KOPT-K1 (cell line): ENCODE measurements around the gene HIP1.
"Not testable (repeated sequence)": the region's sequence is repeated elsewhere in the genome, so short reads cannot be mapped to it uniquely, and the experiment has no call there.

Experiments
- H3K27ac ChIP-seq: fragments of 200-600 bp; sonication (generic); 2 replicates; pipeline ENCODE4 v1.5.1; 2016; ENCODE audit warnings: antibody characterized with exemption, mild to moderate bottlenecking, low read depth, low read length; ENCODE audit not compliant: poor library complexity, severe bottlenecking
- H3K36me3 ChIP-seq: fragments of 200-600 bp; sonication (generic); 2 replicates; pipeline ENCODE4 v1.5.1; 2017; ENCODE audit warnings: antibody characterized with exemption, mild to moderate bottlenecking, low read length, moderate library complexity; ENCODE audit not compliant: insufficient read depth
- H3K9me3 ChIP-seq: fragments of 200-600 bp; sonication (generic); 2 replicates; pipeline ENCODE4 v1.5.1; 2017; ENCODE audit warnings: antibody characterized with exemption, low read length, mild to moderate bottlenecking; ENCODE audit not compliant: insufficient read depth, poor library complexity, severe bottlenecking

HIP1 gene

GRCh38 chr7:75563171-75563570 lies 175.6 kb downstream of the HIP1 start:
- Histone ChIP-seq H3K9me3 (no peaks in the 10 kb centered on the region), H3K36me3 (no peaks in the 10 kb centered on the region), H3K27ac (no peak overlapping the region)

GRCh38 chr7:75559976-75560365 lies 178.8 kb downstream of the HIP1 start:
- no peak overlapping the region for H3K27ac ChIP-seq
- no peaks in the 10 kb centered on the region for H3K9me3 ChIP-seq
- no peaks in the 10 kb centered on the region for H3K36me3 ChIP-seq

GRCh38 chr7:75559355-75559975 lies 179.3 kb downstream of the HIP1 start:
- Histone ChIP-seq H3K27ac (no peak overlapping the region), H3K9me3 (no peaks in the 10 kb centered on the region), H3K36me3 (no peaks in the 10 kb centered on the region)

GRCh38 chr7:75556835-75557234 lies 181.9 kb downstream of the HIP1 start:
- H3K9me3 ChIP-seq, H3K27ac ChIP-seq, H3K36me3 ChIP-seq: not testable (repeated sequence)

- H3K27ac ChIP-seq = no peak overlapping the region
- no peaks in the 10 kb centered on the region for H3K36me3 ChIP-seq
- no peaks in the 10 kb centered on the region for H3K9me3 ChIP-seq
These were observed 183.0 kb downstream of the HIP1 start for GRCh38 chr7:75555736-75556135.

- Histone ChIP-seq H3K27ac (no peak overlapping the region), H3K36me3 (no peaks in the 10 kb centered on the region)
These were observed 192.3 kb downstream of the HIP1 start for GRCh38 chr7:75546237-75547015.

GRCh38 chr7:75537731-75538130 lies 201.0 kb downstream of the HIP1 start:
- Histone ChIP-seq H3K36me3 (no peaks in the 10 kb centered on the region), H3K9me3 (no peaks in the 10 kb centered on the region), H3K27ac (no peak overlapping the region)

More at GRCh38 chr7:75546237-75547015, 192.3 kb downstream of the HIP1 start:
- H3K9me3 ChIP-seq = no peaks in the 10 kb centered on the region

GRCh38 chr7:75536940-75537538 lies 201.7 kb downstream of the HIP1 start:
- no peaks in the 10 kb centered on the region for H3K9me3 ChIP-seq
- no peaks in the 10 kb centered on the region for H3K36me3 ChIP-seq
- no peak overlapping the region for H3K27ac ChIP-seq

GRCh38 chr7:75536491-75536890 lies 202.2 kb downstream of the HIP1 start:
- H3K9me3 ChIP-seq = no peaks in the 10 kb centered on the region
- no peaks in the 10 kb centered on the region for H3K36me3 ChIP-seq
- H3K27ac ChIP-seq = no peak overlapping the region

GRCh38 chr7:75534727-75535307 lies 203.9 kb downstream of the HIP1 start:
- no peak overlapping the region for H3K27ac ChIP-seq
- no peaks in the 10 kb centered on the region for H3K9me3 ChIP-seq
- H3K36me3 ChIP-seq = no peaks in the 10 kb centered on the region

GRCh38 chr7:75533926-75534325 lies 204.8 kb downstream of the HIP1 start:
- no peaks in the 10 kb centered on the region for H3K36me3 ChIP-seq
- no peak overlapping the region for H3K27ac ChIP-seq
- H3K9me3 ChIP-seq = no peaks in the 10 kb centered on the region

- Histone ChIP-seq H3K27ac (no peak overlapping the region), H3K36me3 (no peaks in the 10 kb centered on the region), H3K9me3 (no peaks in the 10 kb centered on the region)
These were observed 206.1 kb downstream of the HIP1 start for GRCh38 chr7:75532639-75533038.

GRCh38 chr7:75531359-75531821 lies 207.4 kb downstream of the HIP1 start:
- Histone ChIP-seq H3K36me3 (peaks cover 1% of the 10 kb centered on the region; the same call in 1 of the 2 replicates), H3K9me3 (no peaks in the 10 kb centered on the region), H3K27ac (no peak overlapping the region)

- not testable (repeated sequence) for H3K9me3 ChIP-seq
- H3K27ac ChIP-seq = peak overlapping the region; percentile 73
- peaks cover 41% of the 10 kb centered on the region for H3K36me3 ChIP-seq
These were observed 211.5 kb downstream of the HIP1 start for GRCh38 chr7:75527224-75527722.

- Histone ChIP-seq H3K36me3 (peaks cover 68% of the 10 kb centered on the region), H3K9me3 (peaks cover 20% of the 10 kb centered on the region)
- not testable (repeated sequence) for H3K27ac ChIP-seq
These were observed 217.0 kb downstream of the HIP1 start for GRCh38 chr7:75521727-75522126.
